Stimulated activated CD4-positive, alpha-beta T cell treated with anti-CD3 and anti-CD28 coated beads, Interleukin-2, amount 100 ng/mL, for 48 hours (primary cell): ENCODE measurements around the gene PIP4K2C.
"Not testable (repeated sequence)": the region's sequence is repeated elsewhere in the genome, so short reads cannot be mapped to it uniquely, and the experiment has no call there.

Experiments
- DNase-seq, 2 donors: peaks; one replicate each; pipeline ENCODE4 v3.0.0-alpha.2; 2020

The PIP4K2C gene

DNA sequence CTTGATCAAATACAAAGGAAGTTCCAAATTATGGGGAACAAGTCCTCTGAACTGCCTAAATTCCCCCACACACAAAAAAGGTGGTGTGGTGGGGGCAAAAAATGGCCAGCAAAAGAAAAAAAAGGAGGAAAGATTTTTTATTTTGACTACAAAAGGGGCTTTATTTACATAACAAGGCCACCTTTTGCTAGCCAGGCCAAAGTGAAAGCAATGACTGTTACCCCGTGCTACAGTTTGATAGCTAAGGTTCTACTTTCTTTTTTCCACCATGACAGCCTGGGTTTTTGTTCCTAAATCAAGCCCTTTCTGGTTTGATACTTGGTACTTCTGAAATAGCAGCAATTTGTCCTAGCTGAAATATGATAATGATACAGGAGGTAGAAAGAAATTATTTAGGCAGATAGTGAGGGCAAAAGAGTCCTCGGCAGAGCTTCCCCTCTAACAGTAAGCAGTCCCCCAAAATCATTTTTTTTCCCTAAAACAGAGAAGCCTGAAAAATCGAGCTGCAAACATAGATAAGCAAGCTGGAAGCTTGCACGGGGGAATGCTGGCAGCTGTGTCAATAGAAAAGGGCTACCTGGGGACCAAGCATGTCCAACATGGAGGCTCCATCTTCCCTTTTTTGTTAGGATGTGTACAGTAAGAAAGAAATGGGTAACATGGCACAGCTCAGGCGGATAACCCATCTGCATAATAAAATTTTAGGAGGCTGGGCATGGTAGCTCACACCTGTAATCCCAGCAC, 50.9 kb downstream of the PIP4K2C start:
- DNase-seq = no peak

DNA sequence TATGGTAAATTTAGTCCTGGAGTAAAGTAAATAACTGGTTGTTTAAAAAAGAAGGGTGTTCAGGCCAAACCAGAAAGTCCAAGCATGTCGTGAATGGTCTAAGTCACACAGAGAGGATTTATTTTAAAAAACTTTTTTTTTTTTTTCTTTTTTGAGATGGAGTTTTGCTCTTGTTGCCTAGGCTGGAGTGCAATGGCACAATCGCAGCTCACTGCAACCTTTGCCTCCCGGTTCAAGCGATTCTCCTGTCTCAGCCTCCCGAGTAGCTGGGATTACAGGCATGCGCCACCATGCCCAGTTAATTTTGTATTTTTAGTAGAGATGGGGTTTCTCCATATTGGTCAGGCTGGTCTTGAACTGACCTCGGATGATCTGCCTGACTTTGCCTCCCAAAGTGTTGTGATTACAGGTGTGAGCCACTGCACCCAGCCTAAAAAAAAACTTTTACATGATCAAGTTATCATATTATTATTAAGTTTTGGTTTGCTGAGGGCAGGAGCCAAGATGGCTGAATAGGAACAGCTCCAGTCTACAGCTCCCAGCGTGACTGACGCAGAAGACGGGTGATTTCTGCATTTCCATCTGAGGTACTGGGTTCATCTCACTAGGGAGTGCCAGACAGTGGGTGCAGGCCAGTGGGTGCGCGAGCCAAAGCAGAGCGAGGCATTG, 55.1 kb downstream of the PIP4K2C start:
- not testable (repeated sequence) for DNase-seq

DNA sequence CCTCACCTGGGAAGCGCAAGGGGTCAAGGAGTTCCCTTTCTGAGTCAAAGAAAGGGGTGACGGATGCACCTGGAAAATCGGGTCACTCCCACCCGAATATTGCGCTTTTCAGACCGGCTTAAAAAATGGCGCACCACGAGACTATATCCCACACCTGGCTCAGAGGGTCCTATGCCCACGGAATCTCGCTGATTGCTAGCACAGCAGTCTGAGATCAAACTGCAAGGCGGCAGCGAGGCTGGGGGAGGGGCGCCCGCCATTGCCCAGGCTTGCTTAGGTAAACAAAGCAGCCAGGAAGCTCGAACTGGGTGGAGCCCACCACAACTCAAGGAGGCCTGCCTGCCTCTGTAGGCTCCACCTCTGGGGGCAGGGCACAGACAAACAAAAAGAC, 55.7 kb downstream of the PIP4K2C start:
- DNase-seq = not testable (repeated sequence)
